Breast epithelium (tissue), 3 donors: ENCODE results near the gene RGS3.

ENCODE experiments used
- CTCF ChIP-seq, 3 donors: fragments of 450-650 bp; IDR thresholded peaks; one replicate each; pipeline ENCODE4 v1.5.1; 2016 to 2017; ENCODE audit warnings: antibody characterized with exemption in 3 of 3, mild to moderate bottlenecking in 3 of 3, moderate library complexity in 3 of 3
- POLR2A ChIP-seq: fragments of 450-650 bp; IDR thresholded peaks from one replicate; pipeline ENCODE4 v1.6.1; 2016; ENCODE audit warnings: antibody characterized with exemption, mild to moderate bottlenecking, moderate library complexity

DNA sequence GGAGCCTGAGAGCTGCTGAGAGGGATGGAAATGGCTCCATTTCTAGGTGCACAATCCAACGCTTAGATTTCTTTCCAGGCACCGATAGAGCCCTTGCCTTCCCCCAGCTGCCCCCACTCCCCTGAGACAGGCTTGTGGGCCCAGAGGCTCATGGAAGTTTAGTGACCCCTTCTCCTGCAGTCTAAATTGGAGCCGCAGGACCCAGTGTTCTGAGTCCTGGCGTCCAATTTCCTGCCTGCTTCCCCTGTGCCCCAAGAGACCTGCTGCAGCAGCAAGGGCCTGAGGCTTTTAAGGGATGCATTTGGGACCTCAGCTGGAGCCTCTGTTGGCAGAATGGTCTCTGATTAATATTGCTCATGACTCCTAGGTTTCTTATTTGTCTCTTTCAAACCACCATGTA is 61.7 kb downstream of the RGS3 start:
- TF ChIP-seq POLR2A (no peak), CTCF (IDR thresholded peaks at IDR 0.05) (no peak)
